Measurements from ENCODE around the gene SHISA5. TPM values are rescaled to one million over a fixed set of nuclear protein-coding genes. Genes with fewer than 3 reads are reported as not detected.
"Not testable (repeated sequence)": the region's sequence is repeated elsewhere in the genome, so short reads cannot be mapped to it uniquely, and the experiment has no call there.

Gene SHISA5
- total and polyA plus RNA-seq, 10 of the 15 experiments (the other 5 are each of a cell fraction or from before 2014, with no cell fraction given), result 17.1 to 148 (median 67.3) TPM

- H3K4me3 ChIP-seq; H4K20me1 ChIP-seq (ENCODE audit: control insufficient read depth, insufficient read depth); DNase-seq (ENCODE audit: low read depth, low spot score); FAIRE-seq; RAD21 ChIA-PET (ENCODE audit: unreplicated experiment); H3K36me3 ChIP-seq (ENCODE audit: control insufficient read depth in 2 of 2, insufficient read depth in 2 of 2, low read length in 1 of 2); H3K27me3 ChIP-seq (replicated peaks in 1 of 2; ENCODE audit: control insufficient read depth in 2 of 2, insufficient read depth in 2 of 2, low read length in 1 of 2); BruUV-seq (replicated peaks); H2AFZ ChIP-seq (ENCODE audit: control insufficient read depth, low read depth, low read length); H3K9me3 ChIP-seq (replicated peaks; ENCODE audit: control insufficient read depth, insufficient read depth, low read length); intact Hi-C loops (cut with micrococcal nuclease; ENCODE audit: unreplicated experiment); in situ Hi-C loops (cut with MboI); H3K79me2 ChIP-seq (ENCODE audit: control insufficient read depth, insufficient read depth, low read length); H3K4me2 ChIP-seq (ENCODE audit: control insufficient read depth, insufficient read depth); SMC1A ChIA-PET (ENCODE audit: uncharacterized antibody, unreplicated experiment); ATAC-seq; H3K27ac ChIP-seq (ENCODE audit: control insufficient read depth, insufficient read depth); H3K9ac ChIP-seq (ENCODE audit: control insufficient read depth, insufficient read depth, low read length): not testable (repeated sequence)
- ChIA-PET CTCF (interaction anchor here (1.2 kb wide), 1 partner anchor 10 kb away, joined by 4 read pairs; no protein-coding TSS in a partner anchor), POLR2A (interaction anchor here (0.7 kb wide), 1 partner anchor 13 kb away, joined by 4 read pairs; no protein-coding TSS in a partner anchor)
- WGBS (ENCODE audit: insufficient coverage, insufficient replicate concordance, low lambda C conversion rate, missing lambda C conversion rate), result 76% methylated on average over 6 of the region's 6 CpGs
- H3K4me1 ChIP-seq (ENCODE audit: control insufficient read depth, insufficient read depth, low read length), result peaks cover 14% of the 10 kb centered on the region
Observed at GRCh38 chr3:48482822-48483221, 21.2 kb downstream of the SHISA5 start.

- ATAC-seq; intact Hi-C loops (cut with micrococcal nuclease; ENCODE audit: unreplicated experiment); RAD21 ChIA-PET (ENCODE audit: unreplicated experiment); DNase-seq (ENCODE audit: low read depth, low spot score); H3K36me3 ChIP-seq (ENCODE audit: control insufficient read depth in 2 of 2, insufficient read depth in 2 of 2, low read length in 1 of 2); H3K79me2 ChIP-seq (ENCODE audit: control insufficient read depth, insufficient read depth, low read length); CTCF ChIA-PET; in situ Hi-C loops (cut with MboI); H3K9me3 ChIP-seq (replicated peaks; ENCODE audit: control insufficient read depth, insufficient read depth, low read length); H3K9ac ChIP-seq (ENCODE audit: control insufficient read depth, insufficient read depth, low read length); H3K27ac ChIP-seq (ENCODE audit: control insufficient read depth, insufficient read depth); H3K27me3 ChIP-seq (replicated peaks in 1 of 2; ENCODE audit: control insufficient read depth in 2 of 2, insufficient read depth in 2 of 2, low read length in 1 of 2); H3K4me2 ChIP-seq (ENCODE audit: control insufficient read depth, insufficient read depth); H4K20me1 ChIP-seq (ENCODE audit: control insufficient read depth, insufficient read depth); POLR2A ChIA-PET; BruUV-seq (replicated peaks); H3K4me3 ChIP-seq; H2AFZ ChIP-seq (ENCODE audit: control insufficient read depth, low read depth, low read length); FAIRE-seq: not testable (repeated sequence)
- H3K4me1 ChIP-seq (ENCODE audit: control insufficient read depth, insufficient read depth, low read length), result peaks cover 14% of the 10 kb centered on the region
- SMC1A ChIA-PET (ENCODE audit: uncharacterized antibody, unreplicated experiment), result interaction anchor here (1.1 kb wide), 1 partner anchor 45 kb away, joined by 3 read pairs; no protein-coding TSS in a partner anchor
- 97% methylated on average over 11 of the region's 11 CpGs for WGBS (ENCODE audit: insufficient coverage, insufficient replicate concordance, low lambda C conversion rate, missing lambda C conversion rate)
Observed at GRCh38 chr3:48480891-48481290, 23.1 kb downstream of the SHISA5 start.
